Fibroblast of lung (primary cell): ENCODE data around the gene ECSCR. TPM values are rescaled to one million over a fixed set of nuclear protein-coding genes. Genes with fewer than 3 reads are reported as not detected.

ENCODE experiments used
- DNase-seq, 2 donors: peaks; one replicate each; pipeline versions ENCODE4 v3.0.0 to v3.0.0-alpha.2; 2010; ENCODE audit warnings: low read depth in 2 of 2
- H2AFZ ChIP-seq: 2 replicates; pipeline ENCODE4 v1.5.1; 2012; ENCODE audit warnings: low read length, control low read depth, inconsistent platforms
- H3K27ac ChIP-seq: 2 replicates; pipeline ENCODE4 v1.5.1; 2011; ENCODE audit warnings: low read length, control low read depth; ENCODE audit not compliant: insufficient read depth
- H3K27me3 ChIP-seq: 2 replicates; pipeline ENCODE4 v1.5.1; 2011; ENCODE audit warnings: mild to moderate bottlenecking, low read length; ENCODE audit not compliant: control insufficient read depth, insufficient read depth
- H3K36me3 ChIP-seq: 2 replicates; pipeline ENCODE4 v1.5.1; 2011; ENCODE audit warnings: low read length; ENCODE audit not compliant: control insufficient read depth, insufficient read depth
- H3K4me1 ChIP-seq: 2 replicates; pipeline ENCODE4 v1.5.1; 2011; ENCODE audit warnings: low read length; ENCODE audit not compliant: control insufficient read depth, insufficient read depth; ENCODE audit errors: extremely low read depth
- H3K4me2 ChIP-seq: 2 replicates; pipeline ENCODE4 v1.5.1; 2011; ENCODE audit warnings: low read length, control low read depth; ENCODE audit not compliant: insufficient read depth; ENCODE audit errors: extremely low read depth
- H3K4me3 ChIP-seq, 4 experiments: fragments of 200-600 bp in 1 of 4; sonication (generic) in 1 of 4; replicated peaks in 1 of 4; 2 replicates each; pipeline ENCODE4 v1.5.1; 2011 to 2016; ENCODE audit warnings: low read length in 4 of 4, low read depth in 3 of 4, mild to moderate bottlenecking in 3 of 4, control low read depth in 2 of 4, inconsistent platforms in 1 of 4, mixed read lengths in 1 of 4; ENCODE audit not compliant: insufficient read depth in 1 of 4; ENCODE audit errors: control extremely low read depth in 1 of 4
- H3K79me2 ChIP-seq: 2 replicates; pipeline ENCODE4 v1.5.1; 2012; ENCODE audit warnings: mild to moderate bottlenecking, low read length, inconsistent platforms; ENCODE audit not compliant: control insufficient read depth, insufficient read depth
- H3K9ac ChIP-seq: 2 replicates; pipeline ENCODE4 v1.5.1; 2011; ENCODE audit warnings: mild to moderate bottlenecking, low read length, control low read depth; ENCODE audit not compliant: insufficient read depth
- H3K9me3 ChIP-seq: 2 replicates; pipeline ENCODE4 v1.5.1; 2012; ENCODE audit warnings: low read depth, low read length; ENCODE audit not compliant: control insufficient read depth, insufficient read depth
- H4K20me1 ChIP-seq: 2 replicates; pipeline ENCODE4 v1.5.1; 2011; ENCODE audit warnings: low read length; ENCODE audit not compliant: control insufficient read depth, insufficient read depth; ENCODE audit errors: extremely low read depth
- CTCF ChIP-seq, 2 donors: IDR thresholded peaks in 1 of 2; conservative IDR thresholded peaks in 1 of 2; 1 replicate in 1 of 2; 2 replicates in 1 of 2; pipeline ENCODE4 v1.5.1; 2011 to 2012; ENCODE audit warnings: low read length in 2 of 2, control low read depth in 1 of 2, inconsistent platforms in 1 of 2, low read depth in 1 of 2, mild to moderate bottlenecking in 1 of 2
- EZH2 ChIP-seq: IDR thresholded peaks from 2 replicates; pipeline ENCODE4 v1.5.1; 2012; ENCODE audit warnings: low read length, control low read depth, mild to moderate bottlenecking; ENCODE audit errors: missing control alignments
- polyA plus RNA-seq, 2 donors: library from polyadenylated mRNA; depleted of rRNA in 1 of 2; stranded (reverse) in 1 of 2; unstranded in 1 of 2; fragments of >200 nt; gene quantifications; 2 replicates each; pipeline ENCODE4 v1.2.1, GENCODE V29; 2011 to 2012; ENCODE audit warnings: missing spikeins in 1 of 2
- total RNA-seq: library from RNA; depleted of rRNA; stranded (reverse); fragments of >200 nt; gene quantifications from 2 replicates; pipeline ENCODE4 v1.2.1, GENCODE V29; 2014

ECSCR gene
- total and polyA plus RNA-seq, 2 donors (not counting 1 experiment from before 2014, with no cell fraction given), result 0.18 TPM; not detected in 1

DNA sequence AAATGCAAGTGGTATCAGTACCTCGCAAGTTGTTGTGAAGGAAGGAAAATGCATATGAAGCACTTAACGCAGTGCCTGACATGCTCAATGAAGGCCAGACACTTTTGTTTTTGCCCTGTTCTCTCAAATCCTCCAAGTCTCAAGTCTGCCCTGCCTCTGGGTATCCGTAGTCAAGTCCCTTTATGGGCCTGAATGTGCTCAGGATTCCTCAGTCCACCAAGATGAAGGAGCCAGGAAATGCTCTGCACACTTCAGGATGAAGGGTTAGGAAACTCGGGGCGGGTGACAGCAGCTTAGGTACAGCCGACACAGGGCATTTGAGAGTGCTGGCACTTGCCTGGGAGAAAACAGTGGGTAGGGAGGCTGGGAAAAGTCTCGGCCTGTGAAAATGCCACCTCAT, 1.4 kb downstream of the ECSCR start:
- no peak overlapping the region for H2AFZ ChIP-seq
- H3K79me2 ChIP-seq, result no peaks in the 10 kb centered on the region
- no peak overlapping the region for H3K27ac ChIP-seq
- H3K9me3 ChIP-seq, result no peaks in the 10 kb centered on the region
- no peak overlapping the region for H3K4me2 ChIP-seq
- no peaks in the 10 kb centered on the region for H3K4me1 ChIP-seq
- no peaks in the 10 kb centered on the region for H3K36me3 ChIP-seq
- no peaks in the 10 kb centered on the region for H4K20me1 ChIP-seq
- no peak overlapping the region for H3K9ac ChIP-seq
- no peak overlapping the region for H3K4me3 ChIP-seq
- TF ChIP-seq EZH2 (no peak), CTCF (conservative IDR thresholded peaks at IDR 0.05 in 1 of 2, IDR thresholded peaks at IDR 0.05 in 1 of 2; ENCODE audit: low read depth in 1 of 2, low read length in 2 of 2) (no peak)
- no peak for DNase-seq
- no peaks in the 10 kb centered on the region for H3K27me3 ChIP-seq

GRCh38 chr5:139460455-139460854, 2.1 kb downstream of the ECSCR start:
- Histone ChIP-seq H3K79me2 (no peaks in the 10 kb centered on the region), H3K27me3 (no peaks in the 10 kb centered on the region), H2AFZ (no peak overlapping the region), H3K27ac (no peak overlapping the region), H3K4me3 (no peak overlapping the region), H3K36me3 (no peaks in the 10 kb centered on the region), H3K9ac (no peak overlapping the region), H3K9me3 (no peaks in the 10 kb centered on the region), H3K4me2 (no peak overlapping the region), H4K20me1 (no peaks in the 10 kb centered on the region), H3K4me1 (no peaks in the 10 kb centered on the region)
- DNase-seq, result peak in 1 of 2 donors; percentile 49
- no peak for TF ChIP-seq CTCF (conservative IDR thresholded peaks at IDR 0.05 in 1 of 2, IDR thresholded peaks at IDR 0.05 in 1 of 2; ENCODE audit: low read depth in 1 of 2, low read length in 2 of 2)
- TF ChIP-seq EZH2, result no peak

GRCh38 chr5:139459451-139459934, 3.0 kb downstream of the ECSCR start:
- Histone ChIP-seq H3K27me3 (no peaks in the 10 kb centered on the region), H3K4me2 (no peak overlapping the region), H3K9me3 (no peaks in the 10 kb centered on the region), H2AFZ (no peak overlapping the region), H3K27ac (no peak overlapping the region), H3K4me1 (no peaks in the 10 kb centered on the region), H3K4me3 (no peak overlapping the region), H4K20me1 (no peaks in the 10 kb centered on the region), H3K36me3 (no peaks in the 10 kb centered on the region), H3K9ac (no peak overlapping the region), H3K79me2 (no peaks in the 10 kb centered on the region)
- DNase-seq, result peak in 1 of 2 donors; percentile 32
- TF ChIP-seq EZH2 (no peak), CTCF (conservative IDR thresholded peaks at IDR 0.05 in 1 of 2, IDR thresholded peaks at IDR 0.05 in 1 of 2; ENCODE audit: low read depth in 1 of 2, low read length in 2 of 2) (no peak)
